HG02938 (cell line): ENCODE data around the gene NPIPA5.
"Not testable (repeated sequence)": the region's sequence is repeated elsewhere in the genome, so short reads cannot be mapped to it uniquely, and the experiment has no call there.

Experiments used
- ATAC-seq: cut with Tn5 transposase; IDR thresholded peaks from one replicate; pipeline ENCODE4 v1.9.1; 2021; ENCODE audit warnings: mild to moderate bottlenecking, moderate library complexity; ENCODE audit not compliant: unreplicated experiment

The NPIPA5 gene

GRCh38 chr16:15393025-15393424 lies 14.9 kb upstream of the NPIPA5 start:
- not testable (repeated sequence) for ATAC-seq

- ATAC-seq: not testable (repeated sequence)
These were observed 11.8 kb upstream of the NPIPA5 start for GRCh38 chr16:15389916-15390315.

- not testable (repeated sequence) for ATAC-seq
These were observed 10.0 kb upstream of the NPIPA5 start for GRCh38 chr16:15388060-15388459.

GRCh38 chr16:15382810-15383209 lies 4.7 kb upstream of the NPIPA5 start:
- ATAC-seq: not testable (repeated sequence)

GRCh38 chr16:15357495-15357894 lies 20.6 kb downstream of the NPIPA5 start:
- ATAC-seq: not testable (repeated sequence)

GRCh38 chr16:15354846-15355245 lies 23.2 kb downstream of the NPIPA5 start:
- ATAC-seq: not testable (repeated sequence)

GRCh38 chr16:15352852-15353251 lies 25.2 kb downstream of the NPIPA5 start:
- not testable (repeated sequence) for ATAC-seq

GRCh38 chr16:15351745-15352144 lies 26.3 kb downstream of the NPIPA5 start:
- not testable (repeated sequence) for ATAC-seq

GRCh38 chr16:15351251-15351650 lies 26.8 kb downstream of the NPIPA5 start:
- ATAC-seq: not testable (repeated sequence)

- not testable (repeated sequence) for ATAC-seq
These were observed 29.4 kb downstream of the NPIPA5 start for GRCh38 chr16:15348721-15349120.

GRCh38 chr16:15342337-15342736 lies 35.8 kb downstream of the NPIPA5 start:
- ATAC-seq: not testable (repeated sequence)

- ATAC-seq: not testable (repeated sequence)
These were observed 39.1 kb downstream of the NPIPA5 start for GRCh38 chr16:15338986-15339385.

GRCh38 chr16:15337974-15338605 lies 40.0 kb downstream of the NPIPA5 start:
- ATAC-seq: not testable (repeated sequence)

GRCh38 chr16:15335609-15336008 lies 42.5 kb downstream of the NPIPA5 start:
- not testable (repeated sequence) for ATAC-seq

- not testable (repeated sequence) for ATAC-seq
These were observed 44.1 kb downstream of the NPIPA5 start for GRCh38 chr16:15333969-15334368.

- not testable (repeated sequence) for ATAC-seq
These were observed 47.1 kb downstream of the NPIPA5 start for GRCh38 chr16:15330978-15331377.

- not testable (repeated sequence) for ATAC-seq
These were observed 53.1 kb downstream of the NPIPA5 start for GRCh38 chr16:15324954-15325353.

GRCh38 chr16:15323373-15323772 lies 54.7 kb downstream of the NPIPA5 start:
- not testable (repeated sequence) for ATAC-seq

- not testable (repeated sequence) for ATAC-seq
These were observed 56.9 kb downstream of the NPIPA5 start for GRCh38 chr16:15321221-15321620.

GRCh38 chr16:15314562-15314961 lies 63.5 kb downstream of the NPIPA5 start:
- ATAC-seq: not testable (repeated sequence)
